GM12873 (cell line): Measurements from ENCODE around the gene RCBTB2.
A peak's percentile ranks its signal among the peaks of the same experiment; 100 is the strongest.

Experiments
- CTCF ChIP-seq: IDR thresholded peaks from 2 replicates; pipeline ENCODE4 v1.5.1; 2012; ENCODE audit warnings: low read depth, mild to moderate bottlenecking, moderate library complexity, low read length, control low read depth; ENCODE audit not compliant: insufficient read depth; ENCODE audit errors: missing control alignments

RCBTB2 gene

GRCh38 chr13:48507021-48507420, 25.9 kb downstream of the RCBTB2 start:
- no peak for TF ChIP-seq CTCF

- no peak for TF ChIP-seq CTCF
These were observed 26.7 kb downstream of the RCBTB2 start for GRCh38 chr13:48506092-48506701.

- no peak for TF ChIP-seq CTCF
These were observed 27.2 kb downstream of the RCBTB2 start for GRCh38 chr13:48505597-48506091.

GRCh38 chr13:48505012-48505411, 27.9 kb downstream of the RCBTB2 start:
- no peak for TF ChIP-seq CTCF

GRCh38 chr13:48504606-48505005, 28.3 kb downstream of the RCBTB2 start:
- TF ChIP-seq CTCF: peak; percentile 9

GRCh38 chr13:48502601-48503319, 30.1 kb downstream of the RCBTB2 start:
- TF ChIP-seq CTCF: no peak

GRCh38 chr13:48501705-48502104, 31.2 kb downstream of the RCBTB2 start:
- TF ChIP-seq CTCF: no peak
